WERI-Rb-1 (cell line): ENCODE measurements around the gene EHBP1.

Experiments used
- DNase-seq: peaks from one replicate; pipeline ENCODE4 v3.0.0-alpha.2; 2020
- H3K27ac ChIP-seq: fragments of 250-450 bp; sonication (Bioruptor Pico); 2 replicates; pipeline ENCODE4 v1.5.1; 2020; ENCODE audit warnings: mild to moderate bottlenecking, moderate library complexity
- H3K27me3 ChIP-seq: fragments of 250-450 bp; sonication (Bioruptor Pico); 2 replicates; pipeline ENCODE4 v1.5.1; 2021; ENCODE audit warnings: mild to moderate bottlenecking, low read depth, moderate library complexity; ENCODE audit not compliant: insufficient read depth, severe bottlenecking
- H3K36me3 ChIP-seq: fragments of 250-450 bp; sonication (Bioruptor Pico); 2 replicates; pipeline ENCODE4 v1.5.1; 2020; ENCODE audit warnings: mild to moderate bottlenecking, moderate library complexity
- H3K4me3 ChIP-seq: 2 replicates; pipeline ENCODE4 v1.5.1; 2011; ENCODE audit warnings: low read depth, mild to moderate bottlenecking, control low read depth, low read length
- H3K9me3 ChIP-seq: fragments of 250-450 bp; sonication (Bioruptor Pico); 2 replicates; pipeline ENCODE4 v1.5.1; 2021; ENCODE audit warnings: mild to moderate bottlenecking, moderate library complexity; ENCODE audit not compliant: severe bottlenecking
- TF ChIP-seq, protein P1 (sequence below): IDR thresholded peaks from 2 replicates; pipeline ENCODE4 v1.5.1; 2011; ENCODE audit warnings: low read depth, mild to moderate bottlenecking, control low read depth, inconsistent platforms, low read length

EHBP1 gene

DNA sequence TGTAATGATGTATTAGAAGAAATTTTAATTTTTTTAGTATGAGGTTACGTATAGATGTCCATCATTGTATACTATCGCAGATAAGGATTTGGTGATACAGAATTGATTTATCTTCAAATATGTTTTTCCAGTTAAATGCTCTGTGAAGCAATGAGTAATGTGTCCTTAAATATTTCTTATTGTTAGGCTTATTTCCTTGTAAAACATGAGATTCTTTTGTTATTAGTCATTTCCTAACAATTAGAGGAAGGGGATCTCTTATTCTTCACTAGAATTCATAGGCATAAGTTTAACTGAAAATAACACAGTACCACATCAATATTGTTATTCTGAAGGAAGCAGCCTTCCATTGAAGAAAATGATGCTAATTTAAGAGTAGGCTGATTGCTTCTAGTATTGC lies 329.7 kb downstream of the EHBP1 start:
- DNase-seq, result no peak
- Histone ChIP-seq H3K27me3 (no peaks in the 10 kb centered on the region), H3K9me3 (no peaks in the 10 kb centered on the region), H3K4me3 (no peak overlapping the region), H3K36me3 (no peaks in the 10 kb centered on the region), H3K27ac (no peak overlapping the region)
- TF ChIP-seq, protein P1, sequence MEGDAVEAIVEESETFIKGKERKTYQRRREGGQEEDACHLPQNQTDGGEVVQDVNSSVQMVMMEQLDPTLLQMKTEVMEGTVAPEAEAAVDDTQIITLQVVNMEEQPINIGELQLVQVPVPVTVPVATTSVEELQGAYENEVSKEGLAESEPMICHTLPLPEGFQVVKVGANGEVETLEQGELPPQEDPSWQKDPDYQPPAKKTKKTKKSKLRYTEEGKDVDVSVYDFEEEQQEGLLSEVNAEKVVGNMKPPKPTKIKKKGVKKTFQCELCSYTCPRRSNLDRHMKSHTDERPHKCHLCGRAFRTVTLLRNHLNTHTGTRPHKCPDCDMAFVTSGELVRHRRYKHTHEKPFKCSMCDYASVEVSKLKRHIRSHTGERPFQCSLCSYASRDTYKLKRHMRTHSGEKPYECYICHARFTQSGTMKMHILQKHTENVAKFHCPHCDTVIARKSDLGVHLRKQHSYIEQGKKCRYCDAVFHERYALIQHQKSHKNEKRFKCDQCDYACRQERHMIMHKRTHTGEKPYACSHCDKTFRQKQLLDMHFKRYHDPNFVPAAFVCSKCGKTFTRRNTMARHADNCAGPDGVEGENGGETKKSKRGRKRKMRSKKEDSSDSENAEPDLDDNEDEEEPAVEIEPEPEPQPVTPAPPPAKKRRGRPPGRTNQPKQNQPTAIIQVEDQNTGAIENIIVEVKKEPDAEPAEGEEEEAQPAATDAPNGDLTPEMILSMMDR, result no peak

DNA sequence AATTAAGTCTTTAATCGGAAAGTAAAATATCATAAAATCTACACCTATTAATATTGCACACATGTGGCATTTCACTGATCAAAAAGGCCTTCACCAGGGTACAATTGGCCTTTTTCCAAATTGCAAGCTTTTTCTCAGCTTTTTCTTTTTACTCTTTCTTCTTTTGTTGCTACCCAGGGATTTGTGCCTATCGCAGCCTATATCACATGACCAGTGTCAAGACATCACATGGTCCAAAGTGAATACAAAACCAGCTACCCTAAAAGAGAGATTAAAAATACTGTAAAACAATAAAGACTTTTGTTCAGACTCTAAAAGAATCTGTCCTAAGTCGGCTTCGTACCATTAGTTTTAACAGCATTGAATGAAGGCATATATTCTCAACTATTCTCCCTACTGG lies 330.1 kb downstream of the EHBP1 start:
- H3K4me3 ChIP-seq, result no peak overlapping the region
- H3K27me3 ChIP-seq, result no peaks in the 10 kb centered on the region
- H3K36me3 ChIP-seq, result no peaks in the 10 kb centered on the region
- H3K27ac ChIP-seq, result no peak overlapping the region
- TF ChIP-seq, protein P1, result no peak
- DNase-seq, result no peak
- no peaks in the 10 kb centered on the region for H3K9me3 ChIP-seq

DNA sequence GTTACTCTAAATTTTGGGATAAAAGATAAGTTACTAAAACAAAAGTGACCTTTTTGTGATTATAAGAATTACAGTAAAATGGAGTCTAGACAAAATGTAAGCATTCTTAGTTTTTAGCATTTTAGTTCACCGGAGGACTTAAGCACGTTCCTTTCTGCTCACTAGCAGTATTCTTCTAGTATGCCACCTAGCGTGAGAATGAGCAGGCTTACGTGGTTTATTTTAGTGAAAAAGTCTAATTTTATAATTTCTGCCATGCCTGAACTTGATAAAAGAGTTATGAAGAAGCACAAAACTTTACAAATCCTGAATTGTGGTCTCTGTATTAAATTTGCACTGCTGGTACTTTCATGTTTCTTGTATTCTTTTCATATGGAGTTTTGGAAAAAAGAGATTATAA lies 332.5 kb downstream of the EHBP1 start:
- Histone ChIP-seq H3K27me3 (no peaks in the 10 kb centered on the region), H3K9me3 (no peaks in the 10 kb centered on the region), H3K36me3 (no peaks in the 10 kb centered on the region), H3K4me3 (no peak overlapping the region), H3K27ac (no peak overlapping the region)
- TF ChIP-seq, protein P1, result no peak
- DNase-seq, result no peak

DNA sequence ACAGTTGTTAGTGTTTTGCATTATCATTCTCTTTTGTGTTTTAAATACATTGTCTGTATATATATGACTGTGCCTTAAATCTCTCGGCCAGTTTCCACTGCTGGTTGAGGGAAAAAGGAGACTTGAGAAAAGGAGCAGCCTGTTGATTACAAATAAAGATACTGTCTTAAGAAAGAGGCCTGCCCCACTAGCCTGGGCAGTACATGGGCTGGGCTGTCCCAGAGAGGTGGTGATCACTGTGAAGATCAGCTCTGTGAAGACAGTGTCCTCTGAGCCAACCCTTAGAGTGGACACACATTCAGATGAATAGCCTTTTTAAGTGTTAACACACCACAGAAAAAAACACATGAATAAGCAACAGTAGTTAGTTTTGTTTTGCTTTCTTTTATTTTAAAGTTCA lies 335.1 kb downstream of the EHBP1 start:
- DNase-seq, result no peak
- TF ChIP-seq, protein P1, result no peak
- no peaks in the 10 kb centered on the region for H3K9me3 ChIP-seq
- no peaks in the 10 kb centered on the region for H3K27me3 ChIP-seq
- no peak overlapping the region for H3K4me3 ChIP-seq
- H3K27ac ChIP-seq, result no peak overlapping the region
- H3K36me3 ChIP-seq, result no peaks in the 10 kb centered on the region

DNA sequence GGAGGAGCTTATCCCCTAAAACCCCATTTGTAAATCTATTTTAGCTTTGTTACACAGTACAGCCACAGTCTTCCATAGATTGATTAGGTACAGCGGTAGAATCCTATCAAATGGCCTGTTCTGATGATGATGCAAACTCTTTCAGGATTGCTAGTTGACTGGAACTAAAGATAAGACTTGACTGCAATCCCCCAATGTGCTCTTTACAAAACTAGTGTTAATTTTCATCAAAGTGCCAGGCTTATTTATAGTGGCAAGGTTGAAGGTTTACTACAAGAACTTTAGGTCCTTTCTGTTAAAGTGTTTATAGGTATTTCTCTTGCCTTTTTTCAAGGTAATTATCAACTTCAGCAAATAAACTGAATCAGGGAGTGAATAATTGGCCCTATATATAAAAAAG lies 336.1 kb downstream of the EHBP1 start:
- no peaks in the 10 kb centered on the region for H3K36me3 ChIP-seq
- TF ChIP-seq, protein P1, result no peak

More for the DNA sequence above, 336.1 kb downstream of the EHBP1 start:
- no peak overlapping the region for H3K27ac ChIP-seq
- peaks cover 3% of the 10 kb centered on the region for H3K27me3 ChIP-seq
- no peak for DNase-seq
- H3K9me3 ChIP-seq, result no peaks in the 10 kb centered on the region
- H3K4me3 ChIP-seq, result no peak overlapping the region
